PC-9 (cell line): ENCODE measurements around the gene SUGP2. TPM values are rescaled to one million over a fixed set of nuclear protein-coding genes. Genes with fewer than 3 reads are reported as not detected.

Experiments
- BruUV-seq: library from RNA; stranded (reverse); fragments of 400-500 nt; replicated peaks from 2 replicates; lab custom pipeline; 2021; lab: Mats Ljungman, UMichigan
- CTCF ChIA-PET: fragments of 300-600 bp; sonication (Branson Sonifier 250); formaldehyde crosslinking; loops from one replicate; lab custom pipeline; 2022; ENCODE audit warnings: antibody characterized with exemption; lab: Charles Lee
- POLR2A ChIA-PET: fragments of 300-600 bp; sonication (Branson Sonifier 250); formaldehyde crosslinking; loops from one replicate; lab custom pipeline; 2022; ENCODE audit warnings: antibody characterized with exemption; ENCODE audit not compliant: unreplicated experiment; lab: Charles Lee
- DNase-seq, 2 experiments: peaks; one replicate each; pipeline versions ENCODE4 v3.0.0 to v3.0.0-alpha.2; 2015 to 2022; ENCODE audit warnings: mixed read lengths in 1 of 2
- H2AFZ ChIP-seq: fragments of 200-600 bp; sonication (generic); 2 replicates; pipeline ENCODE4 v1.8.1; 2017; ENCODE audit warnings: antibody characterized with exemption
- H3F3A ChIP-seq: fragments of 200-600 bp; sonication (generic); 2 replicates; pipeline ENCODE4 v1.8.1; 2017; ENCODE audit warnings: antibody characterized with exemption, mild to moderate bottlenecking, low read depth; ENCODE audit not compliant: insufficient read depth
- H3K27ac ChIP-seq: fragments of 200-600 bp; sonication (generic); 2 replicates; pipeline ENCODE4 v1.6.1; 2016; ENCODE audit warnings: mixed run types
- H3K27me3 ChIP-seq: fragments of 200-600 bp; sonication (generic); 2 replicates; pipeline ENCODE4 v1.6.1; 2016; ENCODE audit warnings: low read depth, mixed run types; ENCODE audit not compliant: insufficient read depth
- H3K36me3 ChIP-seq: fragments of 200-600 bp; sonication (generic); 2 replicates; pipeline ENCODE4 v1.6.1; 2016; ENCODE audit warnings: low read depth, mixed run types
- H3K4me1 ChIP-seq: fragments of 200-600 bp; sonication (generic); replicated peaks from 2 replicates; pipeline ENCODE4 v1.6.1; 2016; ENCODE audit warnings: mixed run types; ENCODE audit not compliant: insufficient read depth
- H3K4me2 ChIP-seq: fragments of 200-600 bp; sonication (generic); 2 replicates; pipeline ENCODE4 v1.6.1; 2017; ENCODE audit warnings: mixed run types
- H3K4me3 ChIP-seq: fragments of 200-600 bp; sonication (generic); 2 replicates; pipeline ENCODE4 v1.6.1; 2016; ENCODE audit warnings: mixed run types
- H3K79me2 ChIP-seq: fragments of 200-600 bp; sonication (generic); 2 replicates; pipeline ENCODE4 v1.6.1; 2017; ENCODE audit warnings: low read depth, mixed run types
- H3K9me2 ChIP-seq: fragments of 200-600 bp; sonication (generic); 2 replicates; pipeline ENCODE4 v1.8.1; 2017; ENCODE audit warnings: mild to moderate bottlenecking; ENCODE audit not compliant: insufficient read depth
- H3K9me3 ChIP-seq: fragments of 200-600 bp; sonication (generic); 2 replicates; pipeline ENCODE4 v1.8.1; 2016; ENCODE audit warnings: low read depth; ENCODE audit not compliant: insufficient read depth
- H4K20me1 ChIP-seq: fragments of 200-600 bp; sonication (generic); 2 replicates; pipeline ENCODE4 v1.8.1; 2017; ENCODE audit not compliant: insufficient read depth
- EZH2 ChIP-seq: fragments of 200-600 bp; sonication (generic); IDR thresholded peaks from 2 replicates; pipeline ENCODE4 v1.8.0; 2017; ENCODE audit warnings: antibody characterized with exemption, low read depth
- intact Hi-C: fragments of 100-400 bp; cut with micrococcal nuclease; formaldehyde crosslinking; loops from one replicate; pipeline ENCODE4 v1.10.0; 2022; ENCODE audit not compliant: unreplicated experiment
- total RNA-seq: library from RNA; stranded (reverse); gene quantifications from 2 replicates; pipeline ENCODE4 v1.2.3, GENCODE V29; 2021
- TF ChIP-seq, protein P1 (sequence below): fragments of 200-600 bp; sonication (generic); conservative IDR thresholded peaks from 2 replicates; pipeline ENCODE4 v1.6.1; 2017; ENCODE audit warnings: mixed run types, antibody characterized with exemption, mild to moderate bottlenecking, moderate library complexity

Gene SUGP2
- total RNA-seq, 1 experiment from 2014 or later: 73.1 TPM

DNA sequence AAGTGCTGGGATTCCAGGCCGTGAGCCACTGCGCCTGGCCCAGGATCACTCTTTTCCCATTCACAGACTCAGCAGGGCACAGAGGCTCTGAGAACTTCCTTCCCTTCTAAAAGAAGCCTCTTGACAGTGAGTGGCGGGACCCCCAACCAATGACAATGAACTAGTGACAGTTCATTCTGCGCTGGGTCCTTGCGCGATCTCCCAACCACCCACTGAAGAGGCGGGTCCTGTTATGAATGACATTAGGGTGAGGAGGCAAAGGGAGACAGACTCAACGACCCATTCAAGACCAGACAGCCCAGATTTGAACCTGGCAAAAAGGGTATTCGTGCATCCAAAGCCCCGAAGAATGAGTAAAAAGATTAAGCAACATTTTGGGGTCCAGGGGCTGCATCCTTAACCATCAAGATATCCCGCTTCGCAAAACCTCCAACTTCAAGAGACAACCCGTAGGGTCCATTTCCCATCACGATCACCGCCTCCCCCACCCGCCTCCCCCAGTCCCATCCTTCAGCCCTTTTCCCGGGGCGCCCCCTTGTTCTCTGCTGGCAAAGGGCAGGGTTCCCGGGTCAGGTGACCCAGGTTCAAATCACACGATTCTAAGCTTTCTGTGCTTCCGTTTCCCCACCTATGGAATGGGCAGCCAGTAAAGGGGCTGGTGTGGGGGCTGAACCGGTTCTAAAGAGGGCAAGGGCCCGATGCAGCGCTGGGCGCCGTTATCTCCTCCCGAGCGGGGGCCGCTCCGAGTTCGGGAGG, 719 bp downstream of the SUGP2 start:
- TSS peak; percentile 30 for BruUV-seq
- Histone ChIP-seq H3F3A (peaks cover 20% of the 10 kb centered on the region; the same call in 1 of the 2 replicates), H3K9me3 (no peaks in the 10 kb centered on the region), H3K79me2 (peaks cover 65% of the 10 kb centered on the region), H2AFZ (peak overlapping the region; percentile 80), H3K27ac (no peak overlapping the region), H3K9me2 (no peaks in the 10 kb centered on the region), H3K4me1 (peaks cover 13% of the 10 kb centered on the region; the same call in 1 of the 2 replicates), H4K20me1 (peaks cover 7% of the 10 kb centered on the region; the same call in 1 of the 2 replicates), H3K27me3 (no peaks in the 10 kb centered on the region), H3K36me3 (peaks cover 13% of the 10 kb centered on the region; the same call in 1 of the 2 replicates), H3K4me2 (peak overlapping the region; percentile 76), H3K4me3 (peak overlapping the region; percentile 70)
- intact Hi-C loops: no loop called here
- ChIA-PET POLR2A (no interaction called here), CTCF (no interaction called here)
- peak in 1 of 2 experiments; percentile 18 for DNase-seq
- TF ChIP-seq, protein P1, sequence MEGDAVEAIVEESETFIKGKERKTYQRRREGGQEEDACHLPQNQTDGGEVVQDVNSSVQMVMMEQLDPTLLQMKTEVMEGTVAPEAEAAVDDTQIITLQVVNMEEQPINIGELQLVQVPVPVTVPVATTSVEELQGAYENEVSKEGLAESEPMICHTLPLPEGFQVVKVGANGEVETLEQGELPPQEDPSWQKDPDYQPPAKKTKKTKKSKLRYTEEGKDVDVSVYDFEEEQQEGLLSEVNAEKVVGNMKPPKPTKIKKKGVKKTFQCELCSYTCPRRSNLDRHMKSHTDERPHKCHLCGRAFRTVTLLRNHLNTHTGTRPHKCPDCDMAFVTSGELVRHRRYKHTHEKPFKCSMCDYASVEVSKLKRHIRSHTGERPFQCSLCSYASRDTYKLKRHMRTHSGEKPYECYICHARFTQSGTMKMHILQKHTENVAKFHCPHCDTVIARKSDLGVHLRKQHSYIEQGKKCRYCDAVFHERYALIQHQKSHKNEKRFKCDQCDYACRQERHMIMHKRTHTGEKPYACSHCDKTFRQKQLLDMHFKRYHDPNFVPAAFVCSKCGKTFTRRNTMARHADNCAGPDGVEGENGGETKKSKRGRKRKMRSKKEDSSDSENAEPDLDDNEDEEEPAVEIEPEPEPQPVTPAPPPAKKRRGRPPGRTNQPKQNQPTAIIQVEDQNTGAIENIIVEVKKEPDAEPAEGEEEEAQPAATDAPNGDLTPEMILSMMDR: no peak; the same call in 1 of the 2 replicates
- TF ChIP-seq EZH2: no peak

GRCh38 chr19:19031891-19032290, 1.4 kb downstream of the SUGP2 start:
- H3K27ac ChIP-seq: no peak overlapping the region
- peaks cover 13% of the 10 kb centered on the region; the same call in 1 of the 2 replicates for H4K20me1 ChIP-seq
- intact Hi-C loops: no loop called here
- ChIA-PET POLR2A (no interaction called here), CTCF (no interaction called here)
- no peak for TF ChIP-seq EZH2
- TF ChIP-seq, protein P1: no peak
- H3K79me2 ChIP-seq: peaks cover 57% of the 10 kb centered on the region
- peaks cover 13% of the 10 kb centered on the region; the same call in 1 of the 2 replicates for H3K36me3 ChIP-seq
- no peaks in the 10 kb centered on the region for H3K9me3 ChIP-seq
- H3K4me2 ChIP-seq: peak overlapping the region; percentile 76
- H3K9me2 ChIP-seq: no peaks in the 10 kb centered on the region
- no TSS peak for BruUV-seq
- H2AFZ ChIP-seq: no peak overlapping the region
- H3F3A ChIP-seq: peaks cover 20% of the 10 kb centered on the region; the same call in 1 of the 2 replicates
- DNase-seq: no peak
- no peak overlapping the region for H3K4me3 ChIP-seq
- H3K27me3 ChIP-seq: no peaks in the 10 kb centered on the region
- peaks cover 13% of the 10 kb centered on the region; the same call in 1 of the 2 replicates for H3K4me1 ChIP-seq

DNA sequence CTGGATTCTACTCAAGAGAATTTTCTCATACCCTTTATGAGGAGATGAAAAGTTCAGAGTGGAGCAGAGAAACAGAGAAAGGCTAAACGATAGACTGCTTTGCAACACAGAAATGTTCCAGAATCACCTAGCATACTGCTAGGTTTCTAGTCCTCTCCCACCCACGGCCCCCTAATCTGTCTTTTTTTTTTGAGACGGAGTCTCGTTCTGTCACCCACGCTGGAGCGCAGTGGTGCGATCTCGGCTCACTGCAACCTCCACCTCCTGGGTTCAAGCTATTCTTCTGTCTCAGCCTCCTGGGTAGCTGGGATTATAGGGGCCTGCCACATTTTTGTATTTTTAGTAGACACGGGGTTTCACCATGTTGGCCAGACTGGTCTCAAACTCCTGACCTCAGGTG, 4.8 kb downstream of the SUGP2 start:
- CTCF ChIA-PET: interaction anchor here (0.7 kb wide), 1 partner anchor 315 kb away, joined by 4 read pairs; no protein-coding TSS in a partner anchor
- H3K79me2 ChIP-seq: peaks cover 39% of the 10 kb centered on the region
- peaks cover 9% of the 10 kb centered on the region; the same call in 1 of the 2 replicates for H3K4me1 ChIP-seq
- H2AFZ ChIP-seq: no peak overlapping the region
- no peak overlapping the region for H3K27ac ChIP-seq
- POLR2A ChIA-PET: no interaction called here
- TF ChIP-seq, protein P1: no peak
- TF ChIP-seq EZH2: no peak
- H3F3A ChIP-seq: peaks cover 13% of the 10 kb centered on the region; the same call in 1 of the 2 replicates
- peaks cover 30% of the 10 kb centered on the region for H4K20me1 ChIP-seq
- no peaks in the 10 kb centered on the region for H3K9me3 ChIP-seq
- H3K4me3 ChIP-seq: no peak overlapping the region
- no peaks in the 10 kb centered on the region for H3K27me3 ChIP-seq
- BruUV-seq: no TSS peak
- H3K36me3 ChIP-seq: peaks cover 20% of the 10 kb centered on the region
- intact Hi-C loops: no loop called here
- H3K4me2 ChIP-seq: no peak overlapping the region
- no peaks in the 10 kb centered on the region for H3K9me2 ChIP-seq
- DNase-seq: no peak
